Measurements from ENCODE around the gene TCOF1.
A peak's percentile ranks its signal among the peaks of the same experiment; 100 is the strongest.

The TCOF1 gene

DNA sequence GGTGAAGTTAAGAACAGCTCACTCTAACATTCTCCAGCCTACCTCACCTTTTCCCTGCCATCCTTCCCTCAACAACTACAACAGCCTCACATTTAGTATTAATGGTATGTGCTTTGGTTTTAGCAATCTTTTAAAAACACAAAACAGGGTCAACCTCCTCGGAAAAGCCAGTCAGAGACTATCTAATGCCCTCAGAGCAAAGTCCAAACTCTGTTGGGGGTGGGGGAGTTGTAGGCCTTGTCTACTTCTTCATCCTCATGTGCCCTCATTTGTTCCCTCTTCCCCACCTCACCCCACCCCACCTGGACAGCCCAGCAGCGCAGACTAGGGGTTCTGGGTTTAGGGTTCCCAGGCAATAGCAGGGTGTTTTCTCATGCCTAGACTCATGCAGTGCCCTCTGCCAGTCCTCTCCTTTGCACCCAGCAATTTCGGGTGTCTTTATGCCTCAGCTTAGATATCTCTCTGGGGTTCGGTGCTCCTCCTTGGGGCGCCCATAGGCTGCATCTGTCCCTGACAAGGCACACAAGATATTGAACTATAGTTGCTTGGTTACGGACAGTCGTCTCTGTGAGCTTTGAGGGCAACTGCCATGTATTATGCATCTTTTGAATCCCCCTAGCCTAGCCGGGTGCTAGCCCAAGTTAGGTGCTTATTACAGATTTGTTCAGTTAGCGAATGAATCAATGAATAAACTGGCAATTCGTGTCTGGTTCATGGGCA lies 762 bp upstream of the TCOF1 start:
- peak overlapping the region; percentile 71 to 85 for H3K4me3 ChIP-seq (ENCODE audit: low read depth in 1 of 2, low read length in 2 of 2)
- H3K9ac ChIP-seq (ENCODE audit: low read length): no peak overlapping the region
- no peak overlapping the region for H3K27ac ChIP-seq (ENCODE audit: low read depth, low read length)
- H3K36me3 ChIP-seq (ENCODE audit: insufficient read depth, low read length): peaks cover 17% of the 10 kb centered on the region
- no peaks in the 10 kb centered on the region for H3K27me3 ChIP-seq (ENCODE audit: control insufficient read depth in 1 of 2, insufficient read depth in 2 of 2, low read length in 2 of 2)
- no peaks in the 10 kb centered on the region for H3K9me3 ChIP-seq (ENCODE audit: low read length)
- peaks cover 19% of the 10 kb centered on the region for H3K4me1 ChIP-seq (ENCODE audit: insufficient read depth, low read length)

DNA sequence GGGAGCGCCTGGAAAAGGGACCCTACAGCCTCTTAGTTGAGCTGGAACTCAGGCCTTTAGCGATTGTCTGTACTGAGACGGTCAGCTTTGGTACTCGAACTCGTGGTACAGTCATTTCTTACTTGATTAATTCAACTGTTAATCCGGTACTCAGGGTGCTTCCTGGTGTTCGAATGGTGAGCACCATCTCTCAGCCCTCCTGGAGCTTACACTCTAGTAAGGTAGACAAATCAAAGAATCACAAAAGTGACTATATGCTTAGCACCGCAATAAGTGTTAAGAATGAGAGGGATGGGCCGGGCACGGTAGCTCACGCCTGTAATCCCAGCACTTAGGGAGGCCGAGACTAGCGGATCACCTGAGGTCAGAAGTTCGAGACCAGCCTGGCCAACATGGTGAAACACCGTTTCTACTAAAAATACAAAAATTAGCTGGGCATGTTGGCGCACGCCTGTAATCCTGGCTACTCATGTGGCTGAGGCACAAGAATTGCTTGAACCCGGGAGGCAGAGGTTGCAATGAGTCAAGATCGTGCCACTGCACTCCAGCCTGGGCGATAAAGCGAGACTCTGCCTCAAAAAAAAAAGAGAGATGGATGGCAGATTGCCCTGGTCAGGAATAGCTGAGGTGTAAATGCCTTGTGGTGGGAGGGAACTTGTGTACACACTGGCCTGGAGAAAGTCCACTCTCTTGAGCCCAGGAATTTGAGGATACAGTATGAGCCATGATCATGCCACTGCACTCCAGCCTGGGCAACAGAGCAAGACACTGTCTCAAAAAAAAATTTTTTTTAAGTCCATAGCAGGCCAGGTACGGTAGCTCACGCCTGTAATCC lies 981 bp downstream of the TCOF1 start:
- H3K4me3 ChIP-seq (ENCODE audit: low read depth in 1 of 2, low read length in 2 of 2): peak overlapping the region; percentile 71 to 85
- H3K27ac ChIP-seq (ENCODE audit: low read depth, low read length): peak overlapping the region; percentile 35
- H3K27me3 ChIP-seq (ENCODE audit: control insufficient read depth in 1 of 2, insufficient read depth in 2 of 2, low read length in 2 of 2): no peaks in the 10 kb centered on the region
- H3K36me3 ChIP-seq (ENCODE audit: insufficient read depth, low read length): peaks cover 29% of the 10 kb centered on the region
- H3K9ac ChIP-seq (ENCODE audit: low read length): peak overlapping the region; percentile 51
- H3K9me3 ChIP-seq (ENCODE audit: low read length): no peaks in the 10 kb centered on the region
- H3K4me1 ChIP-seq (ENCODE audit: insufficient read depth, low read length): peaks cover 19% of the 10 kb centered on the region

DNA sequence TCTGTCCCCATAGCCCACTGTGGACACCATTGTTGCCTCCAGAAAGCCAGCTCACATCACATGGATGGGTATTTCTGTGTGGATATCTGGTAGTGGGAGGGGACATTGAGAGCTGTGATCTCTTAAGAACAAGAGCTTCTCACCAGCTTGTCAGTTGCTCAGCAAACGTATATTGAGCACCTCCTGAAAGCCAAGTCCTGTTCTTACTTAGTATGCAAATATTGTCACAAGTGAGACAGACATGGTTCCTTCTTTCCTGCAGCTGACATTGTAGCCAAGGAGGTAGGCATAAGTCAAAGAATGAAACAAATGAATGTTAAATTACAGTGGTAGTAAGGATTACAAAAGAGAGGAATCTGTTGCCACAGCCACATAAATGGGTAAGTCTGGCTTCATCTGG lies 3.8 kb downstream of the TCOF1 start:
- Histone ChIP-seq H3K9ac (ENCODE audit: low read length) (no peak overlapping the region), H3K36me3 (ENCODE audit: insufficient read depth, low read length) (peaks cover 47% of the 10 kb centered on the region), H3K27me3 (ENCODE audit: control insufficient read depth in 1 of 2, insufficient read depth in 2 of 2, low read length in 2 of 2) (no peaks in the 10 kb centered on the region), H3K27ac (ENCODE audit: low read depth, low read length) (no peak overlapping the region), H3K9me3 (ENCODE audit: low read length) (no peaks in the 10 kb centered on the region), H3K4me3 (ENCODE audit: low read depth in 1 of 2, low read length in 2 of 2) (no peak overlapping the region), H3K4me1 (ENCODE audit: insufficient read depth, low read length) (peaks cover 19% of the 10 kb centered on the region)

DNA sequence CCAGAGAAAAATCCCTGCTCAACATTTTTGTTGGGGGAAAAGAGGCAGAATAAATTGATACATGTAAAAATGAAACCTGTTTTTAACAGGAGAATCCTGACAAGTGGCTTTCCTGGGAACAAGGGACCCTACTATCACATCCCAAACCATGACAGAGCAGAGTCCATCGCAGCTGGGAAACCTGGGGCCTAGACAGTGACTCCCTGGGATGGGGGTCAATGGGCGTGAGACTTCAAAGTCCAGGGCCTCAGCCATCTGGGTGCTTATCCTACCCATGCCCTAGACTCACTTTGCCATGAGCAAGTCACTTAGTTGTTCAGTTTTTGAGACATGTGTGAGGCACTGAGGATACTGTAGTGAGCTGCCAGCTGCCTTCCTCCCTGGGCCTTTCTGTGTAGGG lies 5.7 kb downstream of the TCOF1 start:
- Histone ChIP-seq H3K27ac (ENCODE audit: low read depth, low read length) (no peak overlapping the region), H3K9me3 (ENCODE audit: low read length) (no peaks in the 10 kb centered on the region), H3K4me1 (ENCODE audit: insufficient read depth, low read length) (peaks cover 11% of the 10 kb centered on the region), H3K9ac (ENCODE audit: low read length) (no peak overlapping the region), H3K27me3 (ENCODE audit: control insufficient read depth in 1 of 2, insufficient read depth in 2 of 2, low read length in 2 of 2) (no peaks in the 10 kb centered on the region), H3K36me3 (ENCODE audit: insufficient read depth, low read length) (peaks cover 58% of the 10 kb centered on the region), H3K4me3 (ENCODE audit: low read depth in 1 of 2, low read length in 2 of 2) (no peak overlapping the region)

DNA sequence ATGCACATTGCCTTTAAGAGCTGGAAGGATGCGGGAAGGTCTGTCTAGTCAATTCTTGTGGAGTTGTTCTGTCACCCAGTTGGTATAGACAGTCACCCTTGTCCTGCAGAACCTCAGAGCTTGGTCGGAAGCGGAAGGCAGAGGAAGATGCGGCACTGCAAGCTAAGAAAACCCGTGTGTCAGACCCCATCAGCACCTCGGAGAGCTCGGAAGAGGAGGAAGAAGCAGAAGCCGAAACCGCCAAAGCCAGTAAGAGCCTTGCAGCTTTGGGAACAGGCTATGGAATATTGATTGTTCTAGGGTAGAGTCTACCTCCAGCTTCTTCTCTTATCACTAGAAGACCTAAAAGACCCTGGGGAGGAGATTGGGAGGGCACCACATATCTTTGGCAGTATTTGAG lies 6.5 kb downstream of the TCOF1 start:
- Histone ChIP-seq H3K4me3 (ENCODE audit: low read depth in 1 of 2, low read length in 2 of 2) (no peak overlapping the region), H3K4me1 (ENCODE audit: insufficient read depth, low read length) (peaks cover 2% of the 10 kb centered on the region), H3K27ac (ENCODE audit: low read depth, low read length) (no peak overlapping the region), H3K27me3 (ENCODE audit: control insufficient read depth in 1 of 2, insufficient read depth in 2 of 2, low read length in 2 of 2) (no peaks in the 10 kb centered on the region), H3K36me3 (ENCODE audit: insufficient read depth, low read length) (peaks cover 66% of the 10 kb centered on the region), H3K9me3 (ENCODE audit: low read length) (no peaks in the 10 kb centered on the region), H3K9ac (ENCODE audit: low read length) (no peak overlapping the region)

GRCh38 chr5:150368526-150368925 lies 11.0 kb downstream of the TCOF1 start:
- Histone ChIP-seq H3K4me3 (ENCODE audit: low read depth in 1 of 2, low read length in 2 of 2) (no peak overlapping the region), H3K9ac (ENCODE audit: low read length) (no peak overlapping the region), H3K36me3 (ENCODE audit: insufficient read depth, low read length) (peaks cover 75% of the 10 kb centered on the region), H3K27ac (ENCODE audit: low read depth, low read length) (no peak overlapping the region), H3K9me3 (ENCODE audit: low read length) (no peaks in the 10 kb centered on the region), H3K27me3 (ENCODE audit: control insufficient read depth in 1 of 2, insufficient read depth in 2 of 2, low read length in 2 of 2) (no peaks in the 10 kb centered on the region), H3K4me1 (ENCODE audit: insufficient read depth, low read length) (no peaks in the 10 kb centered on the region)

DNA sequence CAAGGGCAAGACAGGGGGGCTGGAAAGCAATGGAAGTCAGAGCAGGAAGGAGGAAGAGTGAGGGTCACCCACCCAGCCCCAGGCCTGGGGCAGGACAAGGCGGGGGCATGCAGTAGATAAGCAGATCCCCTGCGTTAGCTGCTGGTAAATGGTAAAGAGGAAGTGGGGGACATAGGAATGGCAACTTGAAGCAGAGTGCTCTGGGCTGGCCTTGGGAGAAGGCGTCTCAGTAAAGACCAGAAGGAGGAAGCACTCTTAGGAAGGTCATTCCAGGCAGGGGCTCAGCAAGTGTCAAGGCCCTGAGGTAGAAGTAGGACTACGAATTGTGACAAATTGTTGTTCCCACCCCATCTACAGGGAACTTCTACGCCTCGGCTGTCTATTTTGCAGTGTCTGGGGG lies 15.1 kb downstream of the TCOF1 start:
- peaks cover 84% of the 10 kb centered on the region for H3K36me3 ChIP-seq (ENCODE audit: insufficient read depth, low read length)
- no peak overlapping the region for H3K27ac ChIP-seq (ENCODE audit: low read depth, low read length)
- no peak overlapping the region for H3K9ac ChIP-seq (ENCODE audit: low read length)
- H3K27me3 ChIP-seq (ENCODE audit: control insufficient read depth in 1 of 2, insufficient read depth in 2 of 2, low read length in 2 of 2): no peaks in the 10 kb centered on the region
- H3K9me3 ChIP-seq (ENCODE audit: low read length): no peaks in the 10 kb centered on the region
- H3K4me1 ChIP-seq (ENCODE audit: insufficient read depth, low read length): no peaks in the 10 kb centered on the region
- H3K4me3 ChIP-seq (ENCODE audit: low read depth in 1 of 2, low read length in 2 of 2): no peak overlapping the region

- Histone ChIP-seq H3K4me1 (ENCODE audit: insufficient read depth, low read length) (peaks cover 6% of the 10 kb centered on the region), H3K27ac (ENCODE audit: low read depth, low read length) (no peak overlapping the region), H3K4me3 (ENCODE audit: low read depth in 1 of 2, low read length in 2 of 2) (no peak overlapping the region), H3K27me3 (ENCODE audit: control insufficient read depth in 1 of 2, insufficient read depth in 2 of 2, low read length in 2 of 2) (no peaks in the 10 kb centered on the region), H3K36me3 (ENCODE audit: insufficient read depth, low read length) (peaks cover 84% of the 10 kb centered on the region), H3K9me3 (ENCODE audit: low read length) (no peaks in the 10 kb centered on the region), H3K9ac (ENCODE audit: low read length) (no peak overlapping the region)
Measured at GRCh38 chr5:150374651-150375050, 17.2 kb downstream of the TCOF1 start.

DNA sequence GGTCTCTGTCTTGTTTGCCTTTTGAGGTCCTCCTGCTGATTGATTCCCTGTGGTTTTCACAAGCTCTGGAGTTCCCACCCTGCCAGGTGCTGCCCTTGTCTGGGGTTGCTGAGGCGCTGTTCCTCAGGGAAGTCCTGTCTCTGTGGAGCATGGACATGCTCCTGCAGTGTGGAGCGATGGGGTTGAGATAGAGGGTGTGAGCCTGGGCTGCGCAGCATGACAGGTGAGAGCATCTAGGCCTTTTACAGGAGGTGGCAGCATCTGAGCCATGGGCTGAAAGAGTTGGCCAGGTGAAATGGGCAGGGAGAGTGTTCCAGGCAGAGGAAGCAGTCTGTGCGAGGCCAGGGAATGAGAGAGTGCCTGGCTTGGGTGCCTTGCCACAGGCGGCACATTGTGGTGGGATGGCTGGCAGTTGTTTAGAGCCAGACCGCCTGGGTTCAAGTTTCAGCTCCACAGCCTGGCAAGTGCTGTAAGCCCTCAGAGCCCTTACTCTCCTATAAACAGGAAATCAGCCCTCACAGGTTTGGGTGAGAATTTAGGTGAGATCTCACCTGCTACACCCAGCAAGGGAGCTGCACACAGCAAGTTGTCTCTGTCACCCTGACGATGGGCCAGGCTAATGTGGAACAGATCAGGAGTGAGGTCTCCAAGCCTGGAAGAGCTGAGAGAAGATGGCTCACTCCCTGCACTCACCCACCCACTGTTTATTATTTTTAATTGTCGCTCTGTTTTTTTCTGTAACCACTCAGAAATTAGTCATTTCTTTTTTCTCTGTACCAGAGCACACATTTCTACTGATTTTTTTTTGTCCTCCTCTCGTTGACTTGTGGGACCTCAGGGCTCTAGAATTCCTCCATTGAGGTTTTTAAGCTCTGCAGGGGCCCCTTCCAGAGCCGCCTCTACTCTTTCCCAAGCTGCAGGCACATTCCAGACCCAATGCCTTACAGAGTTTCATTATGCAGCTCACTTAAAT lies 19.6 kb downstream of the TCOF1 start:
- H3K9me3 ChIP-seq (ENCODE audit: low read length): no peaks in the 10 kb centered on the region
- H3K4me1 ChIP-seq (ENCODE audit: insufficient read depth, low read length): peaks cover 6% of the 10 kb centered on the region
- H3K27me3 ChIP-seq (ENCODE audit: control insufficient read depth in 1 of 2, insufficient read depth in 2 of 2, low read length in 2 of 2): no peaks in the 10 kb centered on the region
- peaks cover 84% of the 10 kb centered on the region for H3K36me3 ChIP-seq (ENCODE audit: insufficient read depth, low read length)
- no peak overlapping the region for H3K4me3 ChIP-seq (ENCODE audit: low read depth in 1 of 2, low read length in 2 of 2)
- no peak overlapping the region for H3K27ac ChIP-seq (ENCODE audit: low read depth, low read length)
- no peak overlapping the region for H3K9ac ChIP-seq (ENCODE audit: low read length)

- no peaks in the 10 kb centered on the region for H3K27me3 ChIP-seq (ENCODE audit: control insufficient read depth in 1 of 2, insufficient read depth in 2 of 2, low read length in 2 of 2)
- no peak overlapping the region for H3K9ac ChIP-seq (ENCODE audit: low read length)
- no peak overlapping the region for H3K27ac ChIP-seq (ENCODE audit: low read depth, low read length)
- H3K36me3 ChIP-seq (ENCODE audit: insufficient read depth, low read length): peaks cover 85% of the 10 kb centered on the region
- no peaks in the 10 kb centered on the region for H3K9me3 ChIP-seq (ENCODE audit: low read length)
- no peak overlapping the region for H3K4me3 ChIP-seq (ENCODE audit: low read depth in 1 of 2, low read length in 2 of 2)
- H3K4me1 ChIP-seq (ENCODE audit: insufficient read depth, low read length): peaks cover 6% of the 10 kb centered on the region
Measured at GRCh38 chr5:150377964-150378694, 20.6 kb downstream of the TCOF1 start.
